Left lung (tissue), 10 donors: ENCODE measurements around the gene FMO3. TPM values are rescaled to one million over a fixed set of nuclear protein-coding genes. Genes with fewer than 3 reads are reported as not detected.
A peak's percentile ranks its signal among the peaks of the same experiment; 100 is the strongest.

ENCODE experiments used
- ATAC-seq: fragments of 200-7000 bp; cut with Tn5 transposase; one replicate; pipeline ENCODE4 v1.9.1; 2020; ENCODE audit warnings: moderate library complexity
- DNase-seq, 4 donors: peaks; one replicate each; pipeline ENCODE4 v3.0.0-alpha.2; 2013 to 2020
- H3K27ac ChIP-seq, 2 donors: fragments of 200-600 bp; sonication (generic) in 1 of 2; one replicate each; pipeline versions ENCODE4 v1.5.0 to v1.8.0; 2020 to 2021
- H3K27me3 ChIP-seq, 2 donors: fragments of 200-600 bp; sonication (generic) in 1 of 2; one replicate each; pipeline versions ENCODE4 v1.5.0 to v1.8.0; 2020 to 2021
- H3K36me3 ChIP-seq, 2 donors: fragments of 200-600 bp; sonication (generic) in 1 of 2; one replicate each; pipeline versions ENCODE4 v1.5.0 to v1.8.0; 2020 to 2021
- H3K4me1 ChIP-seq, 2 donors: fragments of 200-600 bp; one replicate each; pipeline ENCODE4 v1.8.0; 2021
- H3K4me3 ChIP-seq, 2 donors: fragments of 200-600 bp; sonication (generic) in 1 of 2; one replicate each; pipeline versions ENCODE4 v1.5.0 to v1.8.0; 2020 to 2021; ENCODE audit warnings: mild to moderate bottlenecking in 1 of 2
- H3K9me3 ChIP-seq, 2 donors: fragments of 200-600 bp; sonication (generic) in 1 of 2; one replicate each; pipeline versions ENCODE4 v1.5.0 to v1.8.0; 2020 to 2021
- intact Hi-C, 2 donors: fragments of 100-400 bp; cut with DNase I; formaldehyde crosslinking; loops; one replicate each; pipeline versions ENCODE4 v1.11.2 to v1.14.2; 2022
- polyA plus RNA-seq, 6 donors: library from polyadenylated mRNA; unstranded; fragments of 120-200 nt; gene quantifications; one replicate each; pipeline ENCODE4 v1.2.1, GENCODE V29; 2013; ENCODE audit not compliant: insufficient read length in 6 of 6
- total RNA-seq, 2 donors: library from RNA; stranded (reverse); fragmentation: NEBNext Ultra II Directional; extraction: Animal tissue kit (Norgen Biotek cat#: 25700); gene quantifications; one replicate each; pipeline ENCODE4 v1.2.1, GENCODE V29; 2021
- TF ChIP-seq, protein P1 (sequence below), 2 donors: fragments of 200-600 bp; sonication (generic) in 1 of 2; IDR thresholded peaks; one replicate each; pipeline versions ENCODE4 v1.5.0 to v1.8.0; 2021; ENCODE audit warnings: antibody characterized with exemption in 2 of 2
- donor health status: DM: no; HTN: yes; CAD: no.
- donor health status: DM: no; HTN: no; CAD: no.

Gene FMO3
- total and polyA plus RNA-seq, 8 donors, result 0.97 to 5.4 (median 1.7) TPM

DNA sequence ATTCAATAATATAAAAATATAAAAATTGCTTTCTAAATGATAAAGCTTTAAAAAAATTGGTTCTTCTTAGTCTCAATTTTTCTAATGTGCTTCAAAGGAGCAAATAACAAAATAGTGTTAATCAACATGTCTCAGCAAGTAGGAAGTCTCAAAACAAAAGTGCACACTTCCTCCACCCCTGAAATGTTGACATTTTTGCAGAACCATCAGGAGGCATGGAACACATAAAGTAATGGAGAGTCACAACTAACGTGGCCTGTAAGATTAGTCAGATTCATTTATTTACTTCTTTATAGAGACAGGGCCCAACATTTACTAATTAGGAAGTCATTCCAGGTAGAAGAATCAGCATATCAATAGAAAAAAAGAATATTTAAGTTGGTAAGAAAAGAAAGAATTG, 59.5 kb downstream of the FMO3 start:
- TF ChIP-seq, protein P1, sequence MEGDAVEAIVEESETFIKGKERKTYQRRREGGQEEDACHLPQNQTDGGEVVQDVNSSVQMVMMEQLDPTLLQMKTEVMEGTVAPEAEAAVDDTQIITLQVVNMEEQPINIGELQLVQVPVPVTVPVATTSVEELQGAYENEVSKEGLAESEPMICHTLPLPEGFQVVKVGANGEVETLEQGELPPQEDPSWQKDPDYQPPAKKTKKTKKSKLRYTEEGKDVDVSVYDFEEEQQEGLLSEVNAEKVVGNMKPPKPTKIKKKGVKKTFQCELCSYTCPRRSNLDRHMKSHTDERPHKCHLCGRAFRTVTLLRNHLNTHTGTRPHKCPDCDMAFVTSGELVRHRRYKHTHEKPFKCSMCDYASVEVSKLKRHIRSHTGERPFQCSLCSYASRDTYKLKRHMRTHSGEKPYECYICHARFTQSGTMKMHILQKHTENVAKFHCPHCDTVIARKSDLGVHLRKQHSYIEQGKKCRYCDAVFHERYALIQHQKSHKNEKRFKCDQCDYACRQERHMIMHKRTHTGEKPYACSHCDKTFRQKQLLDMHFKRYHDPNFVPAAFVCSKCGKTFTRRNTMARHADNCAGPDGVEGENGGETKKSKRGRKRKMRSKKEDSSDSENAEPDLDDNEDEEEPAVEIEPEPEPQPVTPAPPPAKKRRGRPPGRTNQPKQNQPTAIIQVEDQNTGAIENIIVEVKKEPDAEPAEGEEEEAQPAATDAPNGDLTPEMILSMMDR (IDR thresholded peaks at IDR 0.05), result no peak
- no peaks in the 10 kb centered on the region for H3K4me1 ChIP-seq
- no peak for ATAC-seq

DNA sequence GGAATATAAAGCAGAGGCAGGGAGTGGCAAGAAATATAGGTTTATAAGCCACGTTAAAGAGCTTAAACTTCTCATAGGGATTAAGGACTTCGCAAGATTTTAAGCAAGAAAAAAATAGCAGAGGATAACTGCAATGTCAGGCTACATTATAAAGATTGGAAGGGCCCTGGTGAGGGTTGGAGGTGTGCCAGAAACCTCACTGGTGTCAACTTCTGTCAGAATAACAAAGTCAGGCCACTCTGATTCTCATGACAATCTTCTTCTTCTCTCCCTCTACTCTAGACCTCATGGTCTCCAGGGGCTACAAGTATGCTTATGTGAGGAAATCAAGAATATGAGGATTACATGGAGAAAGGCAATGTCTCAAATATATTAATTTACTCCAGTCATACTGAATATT, 61.8 kb downstream of the FMO3 start:
- ATAC-seq (no peak), DNase-seq (no peak)
- TF ChIP-seq, protein P1 (IDR thresholded peaks at IDR 0.05), result no peak
- no peaks in the 10 kb centered on the region for H3K9me3 ChIP-seq
- no peaks in the 10 kb centered on the region for H3K36me3 ChIP-seq
- no peaks in the 10 kb centered on the region for H3K4me1 ChIP-seq
- H3K4me3 ChIP-seq, result no peak overlapping the region
- H3K27me3 ChIP-seq, result no peaks in the 10 kb centered on the region
- no peak overlapping the region for H3K27ac ChIP-seq
- intact Hi-C loops, result no loop called here

More for the DNA sequence above, 59.5 kb downstream of the FMO3 start:
- DNase-seq, result no peak
- no peak overlapping the region for H3K4me3 ChIP-seq
- no peaks in the 10 kb centered on the region for H3K9me3 ChIP-seq
- H3K27me3 ChIP-seq, result no peaks in the 10 kb centered on the region
- no peaks in the 10 kb centered on the region for H3K36me3 ChIP-seq
- H3K27ac ChIP-seq, result no peak overlapping the region
- intact Hi-C loops, result no loop called here

DNA sequence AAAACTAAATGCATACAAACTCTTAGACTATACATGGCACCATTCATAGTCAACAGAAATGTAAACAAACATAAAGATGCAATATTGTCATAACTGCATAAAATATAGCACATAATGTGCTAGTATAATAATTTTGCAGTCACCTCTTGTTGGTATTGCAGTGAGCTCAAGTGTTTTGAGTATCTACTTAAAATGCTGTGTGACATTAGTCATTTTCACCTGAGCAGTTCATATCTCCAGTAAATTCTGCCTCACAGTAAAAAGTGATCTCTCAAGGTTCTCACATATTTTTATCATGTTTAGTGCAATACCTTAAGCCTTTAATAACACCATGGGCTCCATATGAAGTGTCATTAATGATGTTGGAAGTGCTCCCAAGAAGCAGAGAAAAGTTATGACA, 64.8 kb downstream of the FMO3 start:
- Histone ChIP-seq H3K4me3 (no peak overlapping the region), H3K9me3 (no peaks in the 10 kb centered on the region), H3K36me3 (no peaks in the 10 kb centered on the region), H3K27ac (no peak overlapping the region), H3K27me3 (no peaks in the 10 kb centered on the region), H3K4me1 (no peaks in the 10 kb centered on the region)
- intact Hi-C loops, result no loop called here
- peak; percentile 86 for ATAC-seq
- TF ChIP-seq, protein P1 (IDR thresholded peaks at IDR 0.05), result no peak
- DNase-seq, result no peak

DNA sequence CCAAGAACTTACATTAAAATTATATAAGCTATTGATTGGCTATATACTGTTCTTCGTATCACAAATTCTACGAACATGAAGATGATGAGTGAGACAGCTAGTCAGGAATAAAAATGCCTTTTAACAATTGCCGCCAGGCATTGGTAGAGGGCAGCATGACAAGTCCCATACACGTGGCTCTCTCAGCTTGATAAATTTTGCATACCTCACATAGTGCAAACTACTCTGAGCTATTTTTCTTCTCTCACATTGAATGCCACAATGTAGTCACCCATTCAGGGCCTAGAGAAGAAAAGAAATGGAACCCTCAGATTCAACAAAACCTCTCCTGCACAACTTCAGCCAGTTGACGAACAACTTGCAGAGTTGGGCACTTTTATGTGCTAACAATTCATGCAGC, 67.4 kb downstream of the FMO3 start:
- no peaks in the 10 kb centered on the region for H3K36me3 ChIP-seq
- no peaks in the 10 kb centered on the region for H3K27me3 ChIP-seq
- no peak overlapping the region for H3K27ac ChIP-seq
- H3K4me3 ChIP-seq, result no peak overlapping the region
- TF ChIP-seq, protein P1 (IDR thresholded peaks at IDR 0.05), result no peak
- intact Hi-C loops, result no loop called here
- no peak for ATAC-seq
- DNase-seq, result no peak
- H3K9me3 ChIP-seq, result no peaks in the 10 kb centered on the region
- H3K4me1 ChIP-seq, result no peaks in the 10 kb centered on the region

DNA sequence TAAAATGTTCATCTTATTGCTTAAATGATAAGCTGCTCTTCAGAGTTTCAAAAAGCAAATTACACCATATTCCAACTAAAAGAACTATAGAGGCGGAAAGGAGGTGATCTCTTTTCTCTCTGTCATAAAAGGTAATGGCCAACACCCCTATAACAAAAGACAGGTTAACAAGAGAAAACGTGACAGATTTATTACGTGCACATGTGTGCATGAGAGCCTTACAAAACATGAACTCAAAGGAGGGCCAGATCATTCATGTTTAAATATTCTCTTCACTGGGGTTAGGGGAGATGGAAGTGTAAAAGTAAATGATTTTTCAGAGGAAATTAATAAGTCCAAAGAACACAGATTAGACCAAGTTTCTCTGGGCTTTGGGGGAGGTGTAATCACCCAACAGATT, 67.8 kb downstream of the FMO3 start:
- TF ChIP-seq, protein P1 (IDR thresholded peaks at IDR 0.05), result no peak
- ATAC-seq (no peak), DNase-seq (no peak)
- Histone ChIP-seq H3K4me1 (no peaks in the 10 kb centered on the region), H3K27me3 (no peaks in the 10 kb centered on the region), H3K36me3 (no peaks in the 10 kb centered on the region), H3K27ac (no peak overlapping the region), H3K4me3 (no peak overlapping the region), H3K9me3 (no peaks in the 10 kb centered on the region)
- intact Hi-C loops, result no loop called here
